Measurements from ENCODE around the gene RPS25.

DNA sequence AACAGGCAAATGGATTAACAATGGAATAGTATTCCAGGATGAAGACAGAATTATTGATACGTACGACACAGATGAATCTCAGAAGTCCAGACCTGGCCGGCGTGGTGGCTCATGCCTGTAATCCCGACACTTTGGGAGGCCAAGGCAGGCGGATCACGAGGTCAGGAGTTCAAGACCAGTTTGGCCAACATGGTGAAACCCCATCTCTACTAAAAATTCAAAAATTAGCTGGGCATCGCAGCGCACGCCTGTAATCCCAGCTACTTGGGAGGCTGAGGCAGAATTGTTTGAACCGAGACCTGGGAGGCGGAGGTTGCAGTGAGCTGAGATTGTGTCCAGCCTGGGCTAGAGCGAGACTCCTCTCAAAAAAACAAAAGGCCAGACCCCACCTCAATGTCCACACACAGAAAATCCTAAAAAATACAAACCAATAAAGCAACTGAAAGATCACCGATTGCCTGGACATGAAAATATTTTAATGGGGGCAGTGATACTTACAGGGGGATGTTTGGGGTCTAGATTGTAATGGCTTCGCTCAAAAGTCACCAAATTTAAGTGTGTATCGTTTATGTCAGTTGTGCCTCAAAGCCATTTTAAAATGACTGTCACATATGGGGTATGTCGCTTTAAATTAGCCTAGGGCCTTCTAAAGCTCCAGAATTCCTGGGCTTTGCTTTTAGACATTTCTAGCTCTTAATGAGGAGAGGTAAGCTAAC, 3.8 kb downstream of the RPS25 start:
- TF ChIP-seq EZH2 (optimal IDR thresholded peaks at IDR 0.05; ENCODE audit: low read depth, low read length) (no peak), EZH2phosphoT487 (IDR thresholded peaks at IDR 0.05; ENCODE audit: low read length) (no peak)
- TF ChIP-seq, protein P1, sequence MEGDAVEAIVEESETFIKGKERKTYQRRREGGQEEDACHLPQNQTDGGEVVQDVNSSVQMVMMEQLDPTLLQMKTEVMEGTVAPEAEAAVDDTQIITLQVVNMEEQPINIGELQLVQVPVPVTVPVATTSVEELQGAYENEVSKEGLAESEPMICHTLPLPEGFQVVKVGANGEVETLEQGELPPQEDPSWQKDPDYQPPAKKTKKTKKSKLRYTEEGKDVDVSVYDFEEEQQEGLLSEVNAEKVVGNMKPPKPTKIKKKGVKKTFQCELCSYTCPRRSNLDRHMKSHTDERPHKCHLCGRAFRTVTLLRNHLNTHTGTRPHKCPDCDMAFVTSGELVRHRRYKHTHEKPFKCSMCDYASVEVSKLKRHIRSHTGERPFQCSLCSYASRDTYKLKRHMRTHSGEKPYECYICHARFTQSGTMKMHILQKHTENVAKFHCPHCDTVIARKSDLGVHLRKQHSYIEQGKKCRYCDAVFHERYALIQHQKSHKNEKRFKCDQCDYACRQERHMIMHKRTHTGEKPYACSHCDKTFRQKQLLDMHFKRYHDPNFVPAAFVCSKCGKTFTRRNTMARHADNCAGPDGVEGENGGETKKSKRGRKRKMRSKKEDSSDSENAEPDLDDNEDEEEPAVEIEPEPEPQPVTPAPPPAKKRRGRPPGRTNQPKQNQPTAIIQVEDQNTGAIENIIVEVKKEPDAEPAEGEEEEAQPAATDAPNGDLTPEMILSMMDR (IDR thresholded peaks at IDR 0.05; ENCODE audit: low read length): no peak
